DMS79 (cell line): ENCODE measurements around the gene WEE2.
"Not testable (repeated sequence)": the region's sequence is repeated elsewhere in the genome, so short reads cannot be mapped to it uniquely, and the experiment has no call there.

Experiments
- DNase-seq: peaks from one replicate; lab custom pipeline; 2025; lab: John Stamatoyannopoulos, UW

Gene WEE2

DNA sequence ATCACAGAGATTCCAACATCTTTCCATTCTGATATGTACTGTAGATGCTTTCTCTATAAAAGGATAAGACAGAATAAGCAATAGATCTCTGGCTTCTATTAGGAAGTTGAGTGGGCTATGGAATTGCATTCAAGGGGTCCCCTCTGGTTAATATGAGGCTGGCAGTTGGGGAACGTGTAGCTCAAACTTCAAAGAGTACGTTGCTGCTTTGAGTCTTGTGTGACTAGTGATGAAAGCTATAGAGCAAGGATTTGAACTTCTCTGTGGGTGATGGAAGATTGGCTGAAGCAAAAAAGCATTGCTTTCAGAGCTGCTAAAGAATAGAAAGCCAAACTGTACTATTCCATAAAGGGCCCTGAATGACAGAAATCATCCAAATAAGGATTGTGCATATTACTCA is 6.4 kb downstream of the WEE2 start:
- DNase-seq = no peak

DNA sequence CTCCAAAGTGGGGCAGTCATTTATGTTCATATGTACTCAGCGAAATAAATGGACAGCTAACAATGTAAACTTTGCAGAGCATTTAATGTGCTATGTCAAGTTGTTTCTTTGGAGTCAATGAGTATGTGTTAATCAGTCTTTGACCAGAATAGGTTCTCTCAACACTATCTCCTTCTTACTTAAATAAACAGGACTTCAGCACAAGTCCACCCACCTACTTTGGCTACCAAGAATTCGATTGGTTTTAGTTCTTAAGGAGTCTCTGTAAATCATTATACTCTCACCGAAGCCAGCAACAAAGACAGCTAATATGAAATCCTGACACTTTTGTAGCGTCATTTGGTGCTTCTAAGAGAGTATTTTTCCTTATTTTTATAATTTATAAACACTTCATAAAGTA is 6.9 kb downstream of the WEE2 start:
- DNase-seq = no peak

DNA sequence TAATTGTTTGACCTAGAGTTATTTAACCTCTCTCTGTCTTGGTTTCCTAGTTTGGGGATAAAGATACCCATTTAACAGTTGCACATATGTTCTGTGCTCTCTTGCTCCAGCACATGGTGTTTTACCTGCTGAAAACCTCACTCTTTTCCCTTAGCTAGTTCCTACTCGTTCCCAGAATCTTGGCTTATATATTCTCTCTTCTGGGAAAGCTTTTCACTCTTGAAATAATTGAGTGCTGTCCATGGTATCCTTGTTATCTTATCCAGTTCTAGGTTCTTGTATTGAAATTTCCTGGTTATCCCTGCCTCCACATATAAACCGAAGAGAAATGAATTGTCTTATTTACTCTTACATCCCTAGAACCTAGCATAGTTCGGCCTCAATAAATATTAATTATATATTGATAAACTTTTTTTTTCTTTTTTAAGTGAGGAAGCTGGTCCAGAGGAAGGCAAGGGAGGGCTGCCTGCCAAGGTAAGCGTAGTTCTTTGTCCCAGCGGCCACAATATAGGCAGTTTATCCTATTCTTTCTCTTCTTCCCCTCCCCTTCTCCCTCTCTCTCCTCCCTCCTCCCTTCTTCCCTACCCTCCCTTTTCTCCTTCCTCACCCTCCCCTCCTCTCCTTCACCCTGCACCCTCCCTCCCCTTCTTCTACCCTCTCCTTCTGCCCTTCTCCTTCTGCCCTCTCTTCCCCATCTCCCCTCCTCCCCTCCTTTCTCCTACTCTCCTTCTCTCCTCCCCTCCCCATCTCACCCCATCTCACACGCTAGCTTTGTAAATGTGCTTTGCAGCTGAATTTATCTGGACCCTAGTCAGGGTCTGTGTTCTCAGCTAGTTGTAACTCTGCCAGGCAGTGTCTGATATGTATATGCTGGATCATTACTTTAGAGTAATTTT is 7.9 kb downstream of the WEE2 start:
- no peak for DNase-seq

DNA sequence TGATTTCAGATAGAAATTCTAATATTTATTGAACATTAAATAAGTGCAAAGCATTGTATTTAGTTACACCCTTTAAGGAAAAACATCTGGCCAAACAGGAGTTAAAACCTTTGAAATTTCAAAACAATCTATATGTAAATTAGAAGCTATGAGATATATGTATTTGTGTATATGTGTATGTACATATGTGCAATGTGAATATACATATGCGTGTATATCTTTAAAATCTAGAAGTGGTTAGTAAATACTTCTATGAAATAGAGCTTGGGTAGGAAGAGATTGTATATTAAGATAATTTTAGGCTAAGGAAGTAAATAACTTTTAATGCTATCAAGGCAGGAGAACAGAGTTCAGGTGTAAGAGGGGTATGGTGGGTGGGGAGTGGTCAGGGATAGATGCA is 9.3 kb downstream of the WEE2 start:
- no peak for DNase-seq

DNA sequence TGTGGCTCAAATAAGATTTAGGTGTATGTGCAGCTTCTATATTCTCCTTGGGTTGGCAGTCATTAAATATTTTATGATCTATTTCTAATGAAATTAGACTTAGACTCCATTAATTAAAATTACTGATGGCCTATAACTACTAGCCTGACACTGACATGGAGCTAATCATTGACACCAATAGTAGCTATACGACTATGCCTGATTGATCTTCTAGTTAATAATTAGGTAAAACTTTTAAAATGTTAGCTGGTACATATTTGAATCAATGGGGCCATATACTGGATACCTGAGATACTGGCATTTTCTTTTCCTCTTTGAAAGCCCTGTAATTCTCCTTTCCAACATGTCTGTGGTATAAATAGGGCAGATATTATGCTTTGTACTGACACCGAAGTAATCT is 14.4 kb downstream of the WEE2 start:
- no peak for DNase-seq

DNA sequence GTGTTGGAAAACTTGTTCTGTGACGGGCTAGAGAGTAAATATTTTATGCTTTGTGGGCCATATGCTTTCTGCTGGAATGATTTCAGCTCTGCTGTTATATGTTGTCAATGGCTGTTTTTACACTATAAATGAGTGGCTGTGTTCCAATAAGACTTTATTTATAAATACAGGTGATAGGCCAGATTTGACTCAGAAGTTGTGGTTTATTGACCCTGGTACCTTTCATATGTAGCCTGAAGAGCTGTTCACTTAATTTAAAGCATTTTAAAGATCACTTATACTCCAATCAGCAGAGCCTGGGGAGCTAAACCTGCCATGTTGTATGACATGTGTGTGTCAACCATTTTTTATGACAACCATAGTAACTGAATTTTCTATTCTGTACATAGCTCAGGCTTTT is 20.9 kb downstream of the WEE2 start:
- no peak for DNase-seq

DNA sequence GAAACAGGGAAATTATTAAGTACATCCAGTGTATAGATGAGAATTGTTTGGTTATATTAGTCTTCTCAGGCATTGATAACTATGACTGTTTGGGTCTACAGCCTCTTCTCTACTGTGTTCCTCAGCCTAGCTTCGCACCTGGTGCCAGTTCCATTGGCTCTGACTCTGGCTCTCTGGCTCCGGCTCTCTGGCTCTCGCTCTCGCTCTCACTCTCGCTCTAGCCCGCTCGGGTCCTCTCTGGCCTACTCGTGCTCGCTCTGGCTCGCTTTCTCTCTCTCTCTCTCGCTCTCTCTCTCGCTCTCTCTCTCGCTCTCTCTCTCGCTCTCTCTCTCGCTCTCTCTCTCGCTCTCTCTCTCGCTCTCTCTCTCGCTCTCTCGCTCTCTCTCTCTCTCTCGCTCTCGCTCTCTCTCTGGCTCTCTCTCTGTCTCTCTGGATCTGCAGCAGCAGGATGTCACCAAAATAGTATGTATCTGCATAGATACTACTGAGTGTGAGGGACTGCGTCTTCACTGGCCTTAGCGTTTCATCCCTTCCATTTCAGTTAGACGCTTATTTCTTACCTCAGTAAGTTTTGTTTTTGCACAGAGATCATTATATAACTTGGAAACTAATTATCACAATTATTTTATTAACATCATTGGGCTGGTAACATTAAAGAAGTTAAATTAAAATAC is 23.5 kb downstream of the WEE2 start:
- DNase-seq = no peak

DNA sequence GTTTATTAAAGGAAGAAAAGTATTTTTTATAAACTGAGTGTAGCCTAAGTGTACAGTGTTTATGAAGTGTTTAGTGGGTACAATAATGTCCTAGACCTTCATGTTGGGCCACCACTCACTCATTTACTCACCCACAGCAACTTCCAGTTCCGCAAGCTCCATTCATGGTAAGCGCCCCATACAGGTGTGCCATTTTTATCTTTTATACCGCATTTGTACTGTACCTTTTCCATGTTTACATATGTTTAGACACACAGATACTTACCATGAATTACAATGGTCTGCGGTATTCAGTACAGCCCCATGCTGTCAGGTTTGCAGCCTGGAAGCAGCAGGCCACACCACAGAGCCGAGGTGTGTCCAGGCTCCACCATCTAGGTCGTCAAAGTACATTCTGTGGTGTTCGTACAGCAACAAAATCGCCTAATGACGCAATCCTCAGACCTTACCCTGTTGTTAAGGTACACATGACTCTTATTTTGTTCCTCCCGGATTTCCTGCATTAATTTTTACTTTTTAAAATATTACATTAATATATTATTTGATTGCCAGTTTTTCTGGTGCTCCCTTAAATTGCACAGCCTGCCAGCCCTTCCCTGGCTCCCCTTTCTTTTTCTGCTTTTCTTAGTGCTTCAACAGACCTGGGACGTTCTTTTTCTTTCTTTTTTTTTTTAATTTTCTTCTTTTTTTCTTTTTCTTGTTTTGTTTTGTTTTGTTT is 29.1 kb downstream of the WEE2 start:
- DNase-seq = no peak

DNA sequence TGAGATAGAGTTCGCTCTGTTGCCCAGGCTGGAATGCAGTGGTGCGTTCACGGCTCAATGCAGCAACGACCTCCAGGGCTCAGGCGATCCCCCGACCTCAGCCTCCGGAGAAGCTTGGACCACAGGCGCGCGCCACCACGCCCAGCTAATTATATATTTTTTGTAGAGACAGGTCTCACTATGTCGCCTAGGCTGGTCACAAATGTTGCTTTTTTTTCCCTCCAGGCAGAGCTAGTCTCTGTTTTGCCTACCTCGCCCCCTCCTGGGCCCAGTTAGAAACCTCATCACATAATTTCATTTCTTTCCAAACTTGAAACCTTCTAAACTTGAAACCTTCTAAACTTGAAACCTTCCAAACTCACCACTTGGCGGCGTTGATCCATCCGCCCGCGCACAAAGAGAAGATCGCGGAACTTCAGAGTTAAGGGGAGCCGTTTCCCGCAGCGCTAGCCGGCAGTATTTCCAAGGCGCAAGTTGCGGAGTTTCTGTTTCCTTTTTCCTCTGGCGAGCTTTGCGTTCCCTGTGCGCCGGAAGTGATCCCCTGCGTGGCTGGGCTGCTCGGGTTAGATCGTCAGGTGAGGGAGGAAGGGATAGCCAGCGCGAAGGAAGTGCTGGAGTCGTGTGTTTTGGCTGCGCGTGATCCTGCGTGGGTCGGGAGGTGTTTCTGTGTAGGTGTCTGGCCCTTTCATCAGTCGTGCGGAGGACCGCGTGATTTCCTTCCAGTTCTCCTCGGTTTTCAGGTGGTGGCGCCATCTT is 29.9 kb downstream of the WEE2 start, which contains the start of gene SSBP1:
Gene SSBP1, plus strand, starts transcription at position 523 of the 756 bp plus-strand sequence. CDS start 809 bp downstream, outside the sequence.
- peak; percentile 97 for DNase-seq

DNA sequence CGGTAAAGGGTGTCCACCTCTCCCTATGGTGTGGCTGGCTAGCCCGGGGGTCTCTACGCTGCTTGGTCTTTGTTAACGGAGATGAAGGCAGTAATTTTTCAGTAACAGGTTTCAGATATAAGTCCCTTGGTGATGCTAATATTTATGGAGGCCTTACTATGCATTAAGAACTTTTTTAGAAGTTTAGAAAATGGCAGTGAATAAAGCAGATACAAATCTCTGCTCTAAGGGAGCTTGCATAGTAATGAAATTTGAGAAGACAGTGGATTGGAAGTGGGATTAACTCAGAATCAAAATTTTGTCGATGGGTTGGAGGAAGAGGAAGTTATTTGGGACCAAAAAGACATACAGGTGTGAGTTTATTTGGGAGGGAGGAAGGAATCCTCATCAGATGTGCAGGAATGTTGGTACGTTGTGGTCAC is 30.4 kb downstream of the WEE2 start:
- no peak for DNase-seq

DNA sequence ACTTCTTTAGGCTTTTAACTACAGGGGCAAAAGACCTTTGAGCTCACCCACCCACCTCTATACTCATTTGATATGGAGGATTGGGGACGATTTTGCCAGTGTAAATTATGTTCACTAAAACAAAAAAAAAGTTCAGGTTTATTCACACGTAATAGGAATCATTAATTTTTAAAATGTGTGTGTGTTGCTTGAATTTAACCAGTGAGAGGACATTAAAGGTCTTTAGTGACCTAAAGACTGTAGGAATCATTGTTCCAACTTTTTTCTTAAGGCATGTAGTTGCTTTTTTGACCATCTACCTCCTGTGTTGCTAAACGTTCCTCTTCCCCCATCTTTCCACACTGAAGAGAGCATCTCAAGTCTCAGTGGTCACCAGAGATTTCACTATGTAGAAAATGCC is 31.1 kb downstream of the WEE2 start:
- DNase-seq = no peak

DNA sequence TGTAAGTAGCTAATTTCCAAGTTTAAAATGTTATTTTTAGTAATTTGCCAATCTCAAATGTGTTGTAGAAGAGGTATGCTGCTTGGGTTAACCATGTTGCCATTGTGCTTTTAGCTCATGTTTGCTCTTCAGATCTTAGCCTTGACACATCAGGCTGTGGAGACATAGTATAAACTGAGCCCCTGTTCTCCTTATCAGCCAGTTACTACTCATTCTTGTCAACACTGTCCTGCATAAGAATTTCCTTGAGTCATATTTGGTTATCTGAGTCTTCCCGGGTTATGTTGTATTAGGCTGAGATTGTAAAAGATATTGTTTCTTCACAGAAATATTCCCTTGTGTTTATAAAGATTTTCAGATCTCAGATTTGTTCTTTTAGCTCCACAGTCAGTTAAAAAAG is 34.1 kb downstream of the WEE2 start:
- no peak for DNase-seq

DNA sequence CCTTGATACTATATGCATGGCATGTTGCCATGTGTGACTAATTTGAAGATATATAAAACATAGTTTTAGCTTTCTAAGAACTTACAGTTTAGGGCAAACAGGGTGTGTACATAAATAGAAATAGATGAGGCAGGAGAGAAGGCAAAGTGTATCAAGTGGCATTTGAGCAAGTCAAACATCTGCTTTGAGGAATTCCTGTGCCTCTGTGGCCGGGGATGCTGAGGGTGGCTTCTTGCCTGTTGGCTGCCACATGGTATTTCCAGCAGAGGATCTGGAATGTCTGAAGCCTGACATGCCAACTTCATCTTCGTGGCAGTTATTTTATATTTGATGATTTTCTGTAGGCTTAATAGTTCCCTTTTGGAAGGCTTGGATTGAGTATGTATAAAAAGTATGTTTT is 36.0 kb downstream of the WEE2 start:
- no peak for DNase-seq

DNA sequence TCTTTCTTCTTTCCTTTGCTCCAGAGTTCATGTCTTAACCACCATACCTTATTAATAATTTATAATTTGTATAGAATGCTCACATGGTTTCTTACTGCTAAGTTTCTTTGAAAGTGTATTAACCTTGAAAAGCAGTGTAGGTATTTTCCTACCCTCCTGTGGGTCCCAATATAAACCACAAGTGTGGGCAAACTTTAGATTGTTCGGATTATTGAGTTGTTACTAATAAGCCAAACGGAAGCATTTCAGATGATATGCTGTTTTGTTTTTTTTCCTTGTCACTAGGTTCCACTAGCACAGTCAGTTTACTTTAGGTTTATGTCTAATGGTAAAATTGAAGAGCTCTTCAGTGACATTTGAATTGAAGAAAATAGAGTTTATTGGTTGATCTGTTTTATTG is 40.2 kb downstream of the WEE2 start:
- no peak for DNase-seq

DNA sequence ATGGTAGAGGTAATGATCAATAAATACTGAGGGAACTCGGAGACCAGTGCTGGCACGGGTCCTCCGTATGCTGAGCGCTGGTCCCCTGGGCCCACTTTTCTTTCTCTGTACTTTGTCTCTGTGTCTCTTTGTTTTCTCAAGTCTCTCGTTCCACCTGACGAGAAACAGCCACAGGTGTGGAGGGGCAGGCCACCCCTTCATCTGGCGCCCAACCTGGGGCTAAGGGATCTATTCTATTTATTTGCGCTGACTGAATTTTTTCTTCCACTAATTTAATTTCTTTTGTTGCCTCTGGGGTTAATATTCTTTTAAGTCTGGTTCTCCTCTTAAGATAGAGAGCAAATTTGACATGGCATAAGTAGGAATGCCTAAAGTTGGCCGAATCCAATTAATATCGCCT is 43.8 kb downstream of the WEE2 start:
- not testable (repeated sequence) for DNase-seq

DNA sequence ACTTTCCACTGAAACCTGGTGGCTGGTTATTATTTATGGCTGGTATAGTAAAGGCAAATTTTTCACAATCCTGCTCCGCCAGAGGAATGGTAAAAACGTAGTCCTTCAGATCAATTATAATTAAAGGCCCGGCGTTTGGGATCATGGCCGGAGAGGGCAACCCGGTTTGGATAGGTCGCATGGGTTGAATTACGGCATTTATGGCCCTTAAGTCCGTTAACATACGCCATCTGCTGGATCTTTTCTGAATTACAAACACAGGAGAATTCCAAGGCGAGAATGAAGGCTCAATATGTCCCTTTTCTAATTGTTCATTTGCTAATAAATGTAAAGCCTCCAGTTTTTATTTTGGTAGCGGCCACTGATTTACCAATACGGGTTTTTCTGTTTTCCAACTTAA is 44.5 kb downstream of the WEE2 start:
- no peak for DNase-seq

DNA sequence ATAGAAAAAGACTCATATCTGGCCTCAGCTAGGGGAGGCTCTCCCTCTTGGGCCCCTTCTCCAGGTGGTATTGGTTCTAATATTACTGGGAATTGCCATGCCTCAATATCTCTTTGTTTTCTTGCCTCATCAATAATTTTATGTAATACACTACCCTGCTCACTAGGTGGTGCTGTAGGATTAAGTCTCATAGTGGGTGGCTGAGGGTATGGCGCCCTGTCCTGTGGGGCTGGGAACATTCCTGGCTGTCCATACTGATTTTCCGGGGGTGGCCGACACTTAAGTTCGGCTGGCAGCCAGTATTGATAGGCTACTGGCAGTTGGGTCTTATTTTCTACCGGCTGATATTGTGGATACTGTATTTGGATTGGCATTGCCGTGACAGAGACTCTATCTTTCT is 46.8 kb downstream of the WEE2 start:
- DNase-seq = no peak

DNA sequence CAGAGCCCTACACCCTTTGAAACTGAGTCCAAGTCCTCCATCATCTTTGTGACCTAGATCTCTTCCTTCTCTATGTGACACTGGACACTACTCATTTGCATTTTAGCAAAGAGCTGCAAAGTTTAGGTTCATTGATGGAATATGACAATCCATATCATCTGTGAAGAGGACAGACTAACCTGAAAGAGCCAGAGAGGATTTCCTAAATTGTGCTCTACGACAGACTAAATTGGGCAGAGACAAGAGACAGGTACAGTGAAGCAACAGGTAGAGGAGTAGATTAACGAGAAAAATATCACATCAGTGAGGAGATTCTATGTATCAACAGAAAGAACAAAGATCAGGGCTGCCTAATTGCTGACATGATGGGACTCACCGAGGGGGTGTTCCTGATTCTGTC is 55.6 kb downstream of the WEE2 start, which contains the start of gene TAS2R3:
Gene TAS2R3, plus strand, starts transcription at position 301 of the 400 bp plus-strand sequence. Its CDS starts 62 bp downstream, at position 363.
- no peak for DNase-seq

DNA sequence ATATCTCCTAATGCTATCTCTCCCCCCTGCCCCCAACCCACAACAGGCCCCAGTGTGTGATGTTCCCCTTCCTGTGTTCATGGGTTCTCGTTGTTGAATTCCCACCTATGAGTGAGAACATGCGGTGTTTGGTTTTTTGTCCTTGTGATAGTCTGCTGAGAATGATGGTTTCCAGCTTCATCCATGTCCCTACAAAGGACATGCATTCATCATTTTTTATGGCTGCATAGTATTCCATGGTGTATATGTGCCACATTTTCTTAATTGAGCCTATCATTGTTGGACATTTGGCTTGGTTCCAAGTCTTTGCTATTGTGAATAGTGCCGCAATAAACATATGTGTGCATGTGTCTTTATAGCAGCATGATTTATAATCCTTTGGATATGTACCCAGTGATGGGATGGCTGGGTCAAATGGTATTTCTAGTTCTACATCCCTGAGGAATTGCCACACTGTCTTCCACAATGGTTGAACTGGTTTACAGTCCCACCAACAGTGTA is 62.0 kb downstream of the WEE2 start:
- DNase-seq = not testable (repeated sequence)

DNA sequence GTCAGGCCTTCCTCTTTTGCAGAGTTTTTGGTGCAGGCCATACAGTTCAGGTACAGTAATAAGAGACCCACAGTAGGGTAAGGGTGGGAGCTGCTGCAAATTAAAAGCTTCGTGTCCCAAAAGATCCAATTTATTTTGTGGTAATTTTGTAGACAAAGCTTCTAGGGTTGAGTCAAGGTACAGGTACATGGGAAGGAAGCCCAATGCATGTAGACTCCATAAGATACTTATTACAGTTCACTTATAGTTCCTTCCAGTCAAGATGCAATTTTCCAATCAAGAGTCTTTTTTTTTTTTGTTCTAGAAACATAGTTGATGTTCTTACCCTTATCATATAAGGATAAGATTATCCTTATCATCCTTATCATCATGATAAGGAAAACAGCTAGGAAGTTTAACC is 68.2 kb downstream of the WEE2 start, which contains the start of gene TAS2R4:
Gene TAS2R4, plus strand, starts transcription at position 301 of the 400 bp plus-strand sequence. CDS start 1,815 bp downstream, outside the sequence.
- no peak for DNase-seq
